Hepatocyte (in vitro differentiated cells): Measurements from ENCODE around the gene KRT3.

Source experiments
- CTCF ChIP-seq: fragments of 200-600 bp; sonication (generic); IDR thresholded peaks from 2 replicates; pipeline ENCODE4 v1.5.1; 2016; ENCODE audit warnings: antibody characterized with exemption, mild to moderate bottlenecking; ENCODE audit not compliant: poor library complexity
- EZH2 ChIP-seq: fragments of 200-600 bp; sonication (generic); IDR thresholded peaks from 2 replicates; pipeline ENCODE4 v1.6.1; 2016; ENCODE audit warnings: antibody characterized with exemption, mild to moderate bottlenecking, borderline replicate concordance
- EZH2phosphoT487 ChIP-seq: fragments of 200-600 bp; sonication (generic); IDR thresholded peaks from one replicate; pipeline ENCODE4 v1.6.1; 2018; ENCODE audit warnings: antibody characterized with exemption, mild to moderate bottlenecking, low read depth, moderate library complexity; ENCODE audit not compliant: unreplicated experiment, severe bottlenecking

- TF ChIP-seq EZH2 (no peak), CTCF (no peak), EZH2phosphoT487 (no peak)
Observed at GRCh38 chr12:52831251-52831650, 35.3 kb upstream of the KRT3 start.
